Upper lobe of right lung (tissue), 1 donor: Measurements from ENCODE around the gene CCDC201. TPM values are rescaled to one million over a fixed set of nuclear protein-coding genes. Genes with fewer than 3 reads are reported as not detected.
"Not testable (repeated sequence)": the region's sequence is repeated elsewhere in the genome, so short reads cannot be mapped to it uniquely, and the experiment has no call there.

ENCODE experiments used
- ATAC-seq: fragments of 200-7000 bp; cut with Tn5 transposase; one replicate; pipeline ENCODE4 v1.9.1; 2020; ENCODE audit warnings: mild to moderate bottlenecking, moderate library complexity
- DNase-seq: peaks from one replicate; pipeline ENCODE4 v3.0.0-alpha.2; 2020
- H3K27ac ChIP-seq: fragments of 200-600 bp; one replicate; pipeline ENCODE4 v1.8.0; 2022
- H3K27me3 ChIP-seq: fragments of 200-600 bp; one replicate; pipeline ENCODE4 v1.8.0; 2022; ENCODE audit warnings: mild to moderate bottlenecking
- H3K36me3 ChIP-seq: fragments of 200-600 bp; one replicate; pipeline ENCODE4 v1.8.0; 2022
- H3K4me1 ChIP-seq: fragments of 200-600 bp; one replicate; pipeline ENCODE4 v1.8.0; 2022
- H3K4me3 ChIP-seq: fragments of 200-600 bp; one replicate; pipeline ENCODE4 v1.8.0; 2022; ENCODE audit warnings: mild to moderate bottlenecking
- H3K9me3 ChIP-seq: fragments of 200-600 bp; one replicate; pipeline ENCODE4 v1.8.0; 2022
- intact Hi-C: fragments of 100-400 bp; cut with DNase I; formaldehyde crosslinking; loops from one replicate; pipeline ENCODE4 v1.11.0; 2022
- total RNA-seq: library from RNA; stranded (reverse); fragmentation: NEBNext Ultra II Directional; extraction: Animal tissue kit (Norgen Biotek cat#: 25700); gene quantifications from one replicate; pipeline ENCODE4 v1.2.1, GENCODE V29; 2021
- TF ChIP-seq, protein P1 (sequence below): fragments of 200-600 bp; IDR thresholded peaks from one replicate; pipeline ENCODE4 v1.8.0; 2022; ENCODE audit warnings: antibody characterized with exemption
- donor health status: DM: no; HTN: yes; CAD: no; lungs with severe emphysema.

The CCDC201 gene
- total RNA-seq, 1 donor from 2014 or later: not detected

DNA sequence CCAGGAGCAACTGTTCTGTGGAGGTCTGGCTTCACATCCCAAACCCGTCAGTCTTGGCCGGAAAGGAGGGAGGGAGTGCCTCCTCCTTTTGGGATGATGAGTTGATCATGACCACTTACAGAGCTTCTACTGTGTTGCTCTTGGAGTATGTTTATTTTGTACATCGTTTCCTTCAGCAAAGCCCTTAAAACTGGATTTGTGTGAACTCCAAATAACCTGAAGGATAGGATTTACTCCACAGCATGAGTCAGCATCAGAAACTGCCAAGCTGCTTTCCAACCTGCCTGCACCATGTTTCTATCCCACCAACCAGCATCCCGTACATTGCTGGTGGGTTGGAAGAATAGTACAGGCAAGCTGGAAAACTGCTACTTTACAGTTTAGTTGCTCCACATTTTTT is 3.5 kb downstream of the CCDC201 start:
- no peaks in the 10 kb centered on the region for H3K27me3 ChIP-seq
- ATAC-seq (no peak), DNase-seq (peak; percentile 10)
- no peaks in the 10 kb centered on the region for H3K36me3 ChIP-seq
- no peak overlapping the region for H3K27ac ChIP-seq
- intact Hi-C loops: no loop called here
- TF ChIP-seq, protein P1, sequence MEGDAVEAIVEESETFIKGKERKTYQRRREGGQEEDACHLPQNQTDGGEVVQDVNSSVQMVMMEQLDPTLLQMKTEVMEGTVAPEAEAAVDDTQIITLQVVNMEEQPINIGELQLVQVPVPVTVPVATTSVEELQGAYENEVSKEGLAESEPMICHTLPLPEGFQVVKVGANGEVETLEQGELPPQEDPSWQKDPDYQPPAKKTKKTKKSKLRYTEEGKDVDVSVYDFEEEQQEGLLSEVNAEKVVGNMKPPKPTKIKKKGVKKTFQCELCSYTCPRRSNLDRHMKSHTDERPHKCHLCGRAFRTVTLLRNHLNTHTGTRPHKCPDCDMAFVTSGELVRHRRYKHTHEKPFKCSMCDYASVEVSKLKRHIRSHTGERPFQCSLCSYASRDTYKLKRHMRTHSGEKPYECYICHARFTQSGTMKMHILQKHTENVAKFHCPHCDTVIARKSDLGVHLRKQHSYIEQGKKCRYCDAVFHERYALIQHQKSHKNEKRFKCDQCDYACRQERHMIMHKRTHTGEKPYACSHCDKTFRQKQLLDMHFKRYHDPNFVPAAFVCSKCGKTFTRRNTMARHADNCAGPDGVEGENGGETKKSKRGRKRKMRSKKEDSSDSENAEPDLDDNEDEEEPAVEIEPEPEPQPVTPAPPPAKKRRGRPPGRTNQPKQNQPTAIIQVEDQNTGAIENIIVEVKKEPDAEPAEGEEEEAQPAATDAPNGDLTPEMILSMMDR: no peak
- no peak overlapping the region for H3K4me3 ChIP-seq
- H3K4me1 ChIP-seq: no peaks in the 10 kb centered on the region
- H3K9me3 ChIP-seq: no peaks in the 10 kb centered on the region

DNA sequence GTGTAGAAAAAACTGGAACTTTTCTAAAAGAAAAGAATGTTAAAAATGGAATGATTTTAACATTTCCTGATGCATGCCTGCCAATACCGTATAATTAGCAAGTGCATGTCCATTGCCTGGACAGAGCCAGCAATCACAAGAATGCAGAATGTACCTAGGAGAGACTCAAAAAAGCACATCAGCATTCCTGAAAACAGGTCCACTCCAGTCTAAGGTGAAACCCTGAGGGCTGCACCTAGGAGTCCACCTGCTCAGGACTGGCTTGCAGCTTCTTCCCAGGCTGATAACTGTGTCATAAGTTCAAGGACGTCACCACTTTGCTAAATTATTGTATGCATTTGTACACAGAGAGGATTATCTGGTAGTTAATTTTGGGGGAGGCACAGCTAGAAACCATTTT is 5.4 kb downstream of the CCDC201 start:
- no peak for DNase-seq
- intact Hi-C loops: no loop called here
- no peak for ATAC-seq
- no peak overlapping the region for H3K4me3 ChIP-seq
- no peaks in the 10 kb centered on the region for H3K27me3 ChIP-seq
- H3K9me3 ChIP-seq: no peaks in the 10 kb centered on the region
- no peaks in the 10 kb centered on the region for H3K4me1 ChIP-seq
- H3K36me3 ChIP-seq: no peaks in the 10 kb centered on the region
- no peak overlapping the region for H3K27ac ChIP-seq
- TF ChIP-seq, protein P1: no peak

DNA sequence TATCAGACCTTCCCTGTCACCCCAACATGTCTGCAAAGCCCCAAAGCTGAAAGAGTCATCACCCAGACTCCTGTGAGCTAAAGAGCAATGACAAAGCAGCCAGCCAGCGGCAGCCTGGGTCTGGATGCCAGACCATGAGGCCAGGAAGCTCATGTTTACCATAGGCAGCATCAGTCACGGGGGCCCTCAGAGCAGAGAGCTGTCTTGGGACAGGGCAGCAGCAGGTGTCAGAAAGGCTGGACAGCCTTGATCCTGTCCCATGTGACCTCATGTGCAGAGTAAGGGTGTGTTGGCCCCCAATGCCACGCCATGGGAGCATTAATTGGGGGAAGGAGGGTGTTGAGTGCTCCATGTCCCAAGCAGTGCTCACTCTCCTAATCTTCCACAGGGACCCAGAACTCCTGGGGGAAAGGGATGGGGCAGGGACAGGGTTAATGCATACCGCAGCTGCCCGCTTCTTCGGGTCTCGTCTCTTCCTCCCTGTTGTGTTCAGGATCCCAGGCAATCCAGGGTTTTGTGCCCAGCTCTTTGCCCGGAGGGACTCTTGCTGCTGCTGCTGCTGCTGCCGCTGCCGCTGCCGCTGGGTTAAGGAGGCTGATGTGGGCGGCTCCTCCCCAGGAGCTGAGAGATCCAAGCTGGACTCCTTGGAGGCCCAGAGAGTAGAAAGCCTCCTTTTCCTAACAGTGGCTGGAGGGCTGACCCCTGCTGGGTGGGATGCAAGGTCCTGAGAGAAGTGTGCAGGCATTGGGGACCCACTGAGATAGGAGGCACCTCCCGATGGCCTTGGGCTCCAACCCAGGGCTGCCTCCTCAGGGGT is 7.1 kb downstream of the CCDC201 start:
- H3K4me1 ChIP-seq: no peaks in the 10 kb centered on the region
- no peak overlapping the region for H3K4me3 ChIP-seq
- TF ChIP-seq, protein P1: no peak
- no peaks in the 10 kb centered on the region for H3K36me3 ChIP-seq
- ATAC-seq: peak; percentile 18
- intact Hi-C loops: no loop called here
- no peaks in the 10 kb centered on the region for H3K27me3 ChIP-seq
- H3K27ac ChIP-seq: no peak overlapping the region
- H3K9me3 ChIP-seq: no peaks in the 10 kb centered on the region
- DNase-seq: peak; percentile 42

DNA sequence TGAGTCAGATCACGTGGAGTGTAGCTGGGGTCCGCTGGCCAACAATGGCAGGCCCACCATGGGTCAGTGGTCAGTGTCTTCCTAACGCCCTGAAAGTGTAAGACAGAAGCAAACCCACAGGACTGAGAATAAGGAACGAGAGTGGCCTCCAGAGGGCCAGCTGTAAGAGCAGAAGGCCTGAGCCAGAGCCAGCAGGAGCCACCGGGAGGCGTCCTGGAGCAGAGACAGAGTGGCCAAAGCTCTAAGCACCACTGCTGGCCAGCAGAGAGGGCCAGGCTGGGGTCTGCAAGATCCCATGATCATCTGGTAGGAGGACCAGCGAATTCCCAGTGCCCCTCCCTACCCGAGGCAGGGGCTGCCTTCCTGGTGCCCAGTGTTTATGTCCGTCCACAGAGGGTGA is 9.2 kb downstream of the CCDC201 start:
- no peaks in the 10 kb centered on the region for H3K4me1 ChIP-seq
- ATAC-seq (no peak), DNase-seq (no peak)
- no peaks in the 10 kb centered on the region for H3K9me3 ChIP-seq
- TF ChIP-seq, protein P1: no peak
- no peaks in the 10 kb centered on the region for H3K27me3 ChIP-seq
- intact Hi-C loops: no loop called here
- no peak overlapping the region for H3K27ac ChIP-seq
- no peaks in the 10 kb centered on the region for H3K36me3 ChIP-seq
- H3K4me3 ChIP-seq: no peak overlapping the region

DNA sequence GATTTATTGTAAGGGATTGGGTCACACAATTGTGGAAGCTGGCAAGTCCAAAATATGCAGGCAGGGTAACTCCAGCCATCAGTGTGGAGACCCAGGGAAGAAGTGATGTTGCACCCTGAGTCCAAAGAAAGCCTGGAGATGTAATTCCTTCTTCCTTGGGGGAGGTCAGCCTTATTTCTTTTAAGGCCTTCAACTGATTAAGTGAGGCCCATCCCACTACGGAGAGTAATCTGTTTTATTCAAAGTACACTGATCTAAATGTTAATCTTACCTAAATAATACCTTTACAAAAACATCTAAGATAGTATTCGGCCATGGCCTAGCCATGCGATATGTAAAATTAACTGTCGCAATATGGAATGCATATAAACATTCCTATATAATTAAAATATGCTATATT is 16.0 kb downstream of the CCDC201 start:
- H3K27ac ChIP-seq, intact Hi-C loops, H3K27me3 ChIP-seq, H3K4me1 ChIP-seq, H3K36me3 ChIP-seq, DNase-seq, H3K4me3 ChIP-seq, ATAC-seq, H3K9me3 ChIP-seq: not testable (repeated sequence)

DNA sequence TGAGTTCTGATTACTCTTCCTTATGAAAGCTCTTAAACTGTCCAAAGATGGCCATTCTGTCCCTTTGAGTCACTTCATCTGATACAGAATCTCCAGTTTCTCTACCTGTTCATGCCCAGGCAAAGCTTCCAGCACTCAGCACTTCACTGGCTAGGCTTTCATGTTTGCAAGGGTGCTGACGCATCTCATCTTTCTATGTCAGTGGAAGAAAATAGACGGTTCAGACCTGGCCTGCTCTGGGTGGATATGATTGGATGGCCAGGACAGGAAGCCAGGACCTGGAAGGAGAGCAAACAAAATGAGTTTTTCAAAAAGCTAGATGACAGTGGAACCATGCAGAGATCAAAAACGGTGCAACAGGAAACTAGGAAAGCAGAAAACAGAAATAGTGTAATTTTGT is 17.2 kb downstream of the CCDC201 start:
- H3K27ac ChIP-seq, DNase-seq, H3K27me3 ChIP-seq, H3K4me3 ChIP-seq, H3K9me3 ChIP-seq, H3K4me1 ChIP-seq, H3K36me3 ChIP-seq, intact Hi-C loops, ATAC-seq: not testable (repeated sequence)

DNA sequence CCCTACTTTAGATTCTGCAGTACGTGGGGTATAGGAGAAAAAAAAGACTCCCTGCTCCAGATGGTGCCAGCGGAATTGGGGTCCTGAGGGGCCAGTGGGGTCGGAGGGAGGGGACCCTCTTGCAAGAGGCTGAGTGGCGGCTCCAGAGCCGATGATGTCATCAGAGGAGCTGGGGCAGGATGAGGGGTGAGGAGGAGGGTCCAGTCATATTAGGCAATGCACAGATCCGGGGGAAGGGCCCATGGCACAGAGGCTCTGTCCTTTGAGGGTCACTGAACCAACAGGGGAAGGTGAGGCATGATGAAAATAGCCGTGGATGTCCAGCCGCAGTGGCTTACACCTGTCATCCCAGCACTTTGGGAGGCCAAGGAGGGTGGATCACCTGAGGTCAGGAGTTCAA is 19.4 kb downstream of the CCDC201 start:
- ATAC-seq, H3K9me3 ChIP-seq, H3K4me3 ChIP-seq, H3K36me3 ChIP-seq, intact Hi-C loops, H3K27ac ChIP-seq, H3K4me1 ChIP-seq, H3K27me3 ChIP-seq: not testable (repeated sequence)
- peak; percentile 27 for DNase-seq

DNA sequence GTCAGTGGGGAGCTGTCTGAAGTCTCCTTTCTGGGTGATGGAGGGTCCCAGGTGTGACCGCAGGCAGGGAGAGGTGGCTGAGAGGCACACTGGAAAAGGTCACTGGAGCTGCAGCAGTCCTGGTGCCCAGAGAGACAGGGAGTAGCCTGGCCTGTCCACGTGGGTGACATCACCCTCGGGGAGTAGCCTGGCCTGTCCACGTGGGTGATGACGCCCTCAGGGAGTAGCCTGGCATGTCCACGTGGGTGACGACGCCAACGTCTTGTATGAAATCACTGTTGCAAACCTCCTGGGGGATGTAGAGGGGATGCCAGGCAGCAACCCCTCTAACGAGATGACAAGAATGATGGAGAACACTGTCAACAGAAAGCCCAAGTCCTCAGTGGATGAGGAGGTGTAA is 19.9 kb downstream of the CCDC201 start:
- H3K36me3 ChIP-seq, H3K27ac ChIP-seq, ATAC-seq, H3K9me3 ChIP-seq, intact Hi-C loops, H3K27me3 ChIP-seq, H3K4me1 ChIP-seq, H3K4me3 ChIP-seq: not testable (repeated sequence)
- DNase-seq: peak; percentile 42

DNA sequence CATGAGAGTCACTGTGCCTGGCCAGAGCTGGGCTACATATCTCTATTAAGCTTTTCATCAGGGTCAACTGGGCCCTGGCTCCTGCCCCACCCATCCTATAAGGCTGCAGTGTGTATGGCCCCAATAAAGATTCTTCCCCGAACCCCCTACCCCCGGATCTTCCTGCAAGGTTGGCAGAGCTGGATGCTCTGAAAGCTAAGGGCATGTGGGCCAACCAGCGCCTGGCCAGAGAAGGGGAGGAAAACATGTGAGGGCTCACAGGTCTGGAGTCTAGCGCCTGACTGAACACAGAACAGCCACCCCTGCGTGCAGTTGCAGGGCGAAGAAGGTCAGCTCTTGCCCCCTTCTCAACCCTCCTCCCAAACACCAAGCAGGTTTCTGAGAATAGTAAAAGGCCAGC is 24.1 kb downstream of the CCDC201 start:
- peak; percentile 26 for ATAC-seq
- intact Hi-C loops, H3K27ac ChIP-seq: not testable (repeated sequence)

DNA sequence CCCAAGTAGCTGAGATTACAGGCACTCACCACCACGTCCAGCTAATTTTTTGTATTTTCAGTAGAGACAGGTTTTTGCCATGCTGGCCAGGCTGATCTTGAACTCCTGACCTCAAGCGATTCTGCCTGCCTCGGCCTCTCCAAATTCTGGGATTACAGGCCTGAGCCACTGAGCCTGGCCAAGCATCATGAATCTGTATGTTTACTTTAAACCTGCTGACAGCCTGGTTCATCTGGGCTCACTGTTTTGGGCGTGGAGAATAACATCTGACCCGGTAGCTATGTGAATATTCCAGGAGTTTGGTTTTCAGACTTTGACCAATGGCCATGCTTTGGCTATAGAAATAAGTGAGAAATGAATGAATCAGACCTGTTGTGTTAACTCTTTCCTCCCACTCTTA is 26.3 kb downstream of the CCDC201 start:
- H3K9me3 ChIP-seq, H3K4me3 ChIP-seq, ATAC-seq, H3K4me1 ChIP-seq, H3K27ac ChIP-seq, intact Hi-C loops, H3K36me3 ChIP-seq, H3K27me3 ChIP-seq: not testable (repeated sequence)
- DNase-seq: peak; percentile 19

More for the DNA sequence above, 24.1 kb downstream of the CCDC201 start:
- DNase-seq: peak; percentile 37
- not testable (repeated sequence) for H3K27me3 ChIP-seq, H3K4me3 ChIP-seq, H3K36me3 ChIP-seq, H3K4me1 ChIP-seq, H3K9me3 ChIP-seq
